Measurements from ENCODE around the gene MCRIP2.

Gene MCRIP2

GRCh38 chr16:674968-675883, 33.6 kb downstream of the MCRIP2 start, which contains the start of gene RHBDL1:
Gene RHBDL1, plus strand, starts transcription at chr16:675671. Its CDS starts 120 bp downstream, at chr16:675791.
- no peak for DNase-seq (ENCODE audit: extremely low read depth, insufficient read length)
- H3K27me3 ChIP-seq (replicated peaks; ENCODE audit: control insufficient read depth, insufficient read depth, low read length) = no peaks in the 10 kb centered on the region
- H3K4me3 ChIP-seq (replicated peaks; ENCODE audit: low read depth, low read length) = no peak within 1 kb of the TSS
- peaks cover 23% of the 10 kb centered on the region for H3K36me3 ChIP-seq (ENCODE audit: control insufficient read depth, insufficient read depth, low read length)
- TF ChIP-seq CTCF (IDR thresholded peaks at IDR 0.05; ENCODE audit: insufficient read depth, low read length, poor library complexity, severe bottlenecking) = no peak

- DNase-seq (ENCODE audit: extremely low read depth, insufficient read length) = no peak
- no peak overlapping the region for H3K4me3 ChIP-seq (replicated peaks; ENCODE audit: low read depth, low read length)
- TF ChIP-seq CTCF (IDR thresholded peaks at IDR 0.05; ENCODE audit: insufficient read depth, low read length, poor library complexity, severe bottlenecking) = no peak
- H3K36me3 ChIP-seq (ENCODE audit: control insufficient read depth, insufficient read depth, low read length) = peaks cover 19% of the 10 kb centered on the region
- no peaks in the 10 kb centered on the region for H3K27me3 ChIP-seq (replicated peaks; ENCODE audit: control insufficient read depth, insufficient read depth, low read length)
Observed at GRCh38 chr16:675884-676564, 34.4 kb downstream of the MCRIP2 start.

GRCh38 chr16:676565-676902, 34.9 kb downstream of the MCRIP2 start:
- TF ChIP-seq CTCF (IDR thresholded peaks at IDR 0.05; ENCODE audit: insufficient read depth, low read length, poor library complexity, severe bottlenecking) = no peak
- Histone ChIP-seq H3K36me3 (ENCODE audit: control insufficient read depth, insufficient read depth, low read length) (peaks cover 16% of the 10 kb centered on the region), H3K4me3 (replicated peaks; ENCODE audit: low read depth, low read length) (no peak overlapping the region), H3K27me3 (replicated peaks; ENCODE audit: control insufficient read depth, insufficient read depth, low read length) (no peaks in the 10 kb centered on the region)
- no peak for DNase-seq (ENCODE audit: extremely low read depth, insufficient read length)

- H3K4me3 ChIP-seq (replicated peaks; ENCODE audit: low read depth, low read length) = no peak overlapping the region
- DNase-seq (ENCODE audit: extremely low read depth, insufficient read length) = no peak
- TF ChIP-seq CTCF (IDR thresholded peaks at IDR 0.05; ENCODE audit: insufficient read depth, low read length, poor library complexity, severe bottlenecking) = no peak
- H3K36me3 ChIP-seq (ENCODE audit: control insufficient read depth, insufficient read depth, low read length) = peaks cover 19% of the 10 kb centered on the region
- no peaks in the 10 kb centered on the region for H3K27me3 ChIP-seq (replicated peaks; ENCODE audit: control insufficient read depth, insufficient read depth, low read length)
Observed at GRCh38 chr16:676913-677312, 35.3 kb downstream of the MCRIP2 start.

GRCh38 chr16:677316-678190, 35.9 kb downstream of the MCRIP2 start:
- Histone ChIP-seq H3K27me3 (replicated peaks; ENCODE audit: control insufficient read depth, insufficient read depth, low read length) (no peaks in the 10 kb centered on the region), H3K4me3 (replicated peaks; ENCODE audit: low read depth, low read length) (no peak overlapping the region), H3K36me3 (ENCODE audit: control insufficient read depth, insufficient read depth, low read length) (peaks cover 21% of the 10 kb centered on the region)
- TF ChIP-seq CTCF (IDR thresholded peaks at IDR 0.05; ENCODE audit: insufficient read depth, low read length, poor library complexity, severe bottlenecking) = no peak
- no peak for DNase-seq (ENCODE audit: extremely low read depth, insufficient read length)

Measured in GM06990 (cell line).